ENCODE measurements around the gene PAM.

GRCh38 chr5:102830241-102830640 lies 75.1 kb downstream of the PAM start:
- TF ChIP-seq CTCF (IDR thresholded peaks at IDR 0.05; ENCODE audit: insufficient read depth, low read length, poor library complexity, severe bottlenecking), result no peak
- no peak for TF ChIP-seq EZH2phosphoT487 (conservative IDR thresholded peaks at IDR 0.05; ENCODE audit: low read length)
